Neural cell (in vitro differentiated cells): ENCODE measurements around the gene COPB2.

Source experiments
- POLR2AphosphoS5 ChIP-seq: IDR thresholded peaks from 2 replicates; pipeline ENCODE4 v1.6.1; 2012
- RAD21 ChIP-seq: fragments of 450-650 bp; conservative IDR thresholded peaks from 2 replicates; pipeline ENCODE4 v1.6.1; 2014; ENCODE audit warnings: antibody characterized with exemption, mild to moderate bottlenecking, moderate library complexity
- TAF1 ChIP-seq: IDR thresholded peaks from 2 replicates; pipeline ENCODE4 v1.6.1; 2012; ENCODE audit warnings: low read depth

DNA sequence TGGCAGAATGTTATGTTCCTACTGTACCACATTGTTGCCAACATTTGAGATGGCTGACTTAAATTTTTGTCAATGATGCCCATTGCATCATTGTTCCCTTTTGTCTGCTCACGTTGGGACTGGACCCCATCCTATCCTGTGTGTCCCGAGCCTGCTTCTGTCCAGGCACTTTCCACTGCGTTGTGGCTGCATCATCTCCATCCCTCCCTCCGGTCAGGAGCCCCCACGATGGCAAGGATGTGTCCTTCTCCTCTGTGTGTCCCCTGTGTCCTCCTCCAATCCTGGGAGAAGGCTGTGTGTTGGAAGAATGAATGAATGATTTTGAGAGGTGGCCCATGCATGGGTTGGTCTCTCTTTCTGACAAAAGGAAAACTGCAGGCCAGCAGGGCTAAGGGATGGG is 65.0 kb downstream of the COPB2 start:
- TF ChIP-seq TAF1 (no peak), RAD21 (no peak), POLR2AphosphoS5 (no peak)
